GM20431 (cell line): Measurements from ENCODE around the gene MAP3K2.

ENCODE experiments used
- in situ Hi-C: fragments of 300-500 bp; cut with MseI, MboI; formaldehyde crosslinking; loops from one replicate; pipeline ENCODE4 v1.15.0; 2020; ENCODE audit warnings: low sequenced_read_pairs; ENCODE audit not compliant: unreplicated experiment

MAP3K2 gene

GRCh38 chr2:127255146-127255545 is 132.6 kb downstream of the MAP3K2 start:
- in situ Hi-C loops = no loop called here

- in situ Hi-C loops = no loop called here
Observed at GRCh38 chr2:127254386-127254981, 133.3 kb downstream of the MAP3K2 start.
